Heart left ventricle (tissue), 13 donors: ENCODE measurements around the gene TRAPPC10.

Experiments used
- CTCF ChIP-seq, 12 donors: fragments of 200-600 bp; sonication (generic) in 4 of 12; IDR thresholded peaks; one replicate each; pipeline versions ENCODE4 v1.5.0 to v1.8.0; 2018 to 2022; ENCODE audit warnings: antibody characterized with exemption in 12 of 12, mild to moderate bottlenecking in 5 of 12
- POLR2A ChIP-seq, 2 donors: fragments of 450-650 bp; IDR thresholded peaks; one replicate each; pipeline ENCODE4 v1.6.1; 2017; ENCODE audit warnings: antibody characterized with exemption in 2 of 2, mild to moderate bottlenecking in 2 of 2, moderate library complexity in 2 of 2
- donor health status: ischemic (EF 13 %, LVEDD 7.1; RV severe dilation, severe dysfunction).
- donor health status: DM: no; HTN: yes; CAD: no.
- donor health status: DM: no; HTN: no; CAD: no.
- donor health status: ischemic (EF 25% LVEDD 6.9; RV normal size, moderate dysfunction).
- donor health status: ischemic (EF 25% LVEDD 5.7; RV mildly dilated, moderate dysfunction).
- donor health status: ischemic (EF 35%, LVEDD 5.7; RV mildly dilated, moderate dysfunction).
- donor health status: nonischemic (EF 11% LVEDD 7.7; RV severe dilation, severe dysfunction).
- donor health status: DM: yes; HTN: yes; CAD: no.
- donor health status: PGD.
- donor health status: ischemic (EF 29% LVEDD 5.4; RV normal size, mild dysfunction).
- donor health status: nonischemic (EF 23%, LVEDD 6.1; RV moderate dilation, normal function).

- no peak for TF ChIP-seq POLR2A (IDR thresholded peaks at IDR 0.05)
- TF ChIP-seq CTCF (IDR thresholded peaks at IDR 0.05): no peak
Measured at GRCh38 chr21:44029460-44030087, 17.5 kb downstream of the TRAPPC10 start.
